GM18519 (cell line): ENCODE results near the gene FIBCD1.
"Not testable (repeated sequence)": the region's sequence is repeated elsewhere in the genome, so short reads cannot be mapped to it uniquely, and the experiment has no call there.

Experiments
- ATAC-seq: cut with Tn5 transposase; IDR thresholded peaks from one replicate; pipeline ENCODE4 v1.9.1; 2021; ENCODE audit warnings: mild to moderate bottlenecking, moderate library complexity; ENCODE audit not compliant: unreplicated experiment, low FRiP score

FIBCD1 gene

DNA sequence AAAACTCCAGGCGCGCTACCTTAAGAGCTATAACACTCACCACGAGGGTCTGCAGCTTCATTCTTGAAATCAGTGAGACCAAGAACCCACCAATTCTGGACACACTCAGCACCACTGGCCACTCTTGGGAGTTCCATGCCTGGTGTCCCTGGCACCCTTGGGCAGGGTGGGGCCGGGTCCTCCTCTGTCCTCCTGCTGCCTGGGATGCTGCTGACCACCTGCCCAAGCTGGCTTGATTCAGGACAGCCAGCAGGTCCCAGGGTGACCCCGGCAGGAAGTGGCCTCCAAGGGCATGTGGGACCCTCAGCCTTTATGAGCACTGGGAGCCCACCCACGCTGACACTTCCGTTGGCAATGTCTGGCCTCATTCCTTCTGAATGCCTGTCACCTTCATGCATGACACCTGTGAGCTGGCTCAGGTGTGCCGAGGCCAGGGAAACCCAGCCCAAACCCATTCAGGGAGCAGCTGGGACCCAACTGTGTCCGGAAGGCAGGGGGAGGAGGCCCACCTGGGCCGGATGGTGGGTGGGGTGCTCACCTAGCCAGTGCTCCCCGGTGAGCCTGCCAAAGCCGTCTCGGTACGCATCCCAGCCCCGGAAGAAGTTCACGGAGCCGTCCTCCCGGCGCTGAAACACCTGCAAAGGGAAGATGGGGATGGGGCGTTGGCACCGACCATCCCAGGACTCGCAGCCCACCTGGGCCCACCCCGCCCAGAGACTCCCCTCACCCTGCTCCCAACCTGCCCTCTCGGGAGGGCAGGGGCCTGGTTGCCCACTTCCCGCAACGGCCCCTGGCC, 27.6 kb downstream of the FIBCD1 start:
- no peak for ATAC-seq

DNA sequence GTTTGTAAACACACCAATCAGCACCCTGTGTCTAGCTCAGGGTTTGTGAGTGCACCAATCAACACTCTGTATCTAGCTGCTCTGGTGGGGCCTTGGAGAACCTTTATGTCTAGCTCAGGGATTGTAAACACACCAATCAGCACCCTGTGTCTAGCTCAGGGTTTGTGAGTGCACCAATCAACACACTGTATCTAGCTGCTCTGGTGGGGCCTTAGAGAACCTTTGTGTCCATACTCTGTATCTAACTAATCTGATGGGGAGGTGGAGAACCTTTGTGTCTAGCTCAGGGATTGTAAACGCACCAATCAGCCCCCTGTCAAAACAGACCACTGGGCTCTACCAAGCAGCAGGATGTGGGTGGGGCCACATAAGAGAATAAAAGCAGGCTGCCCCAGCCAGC, 28.4 kb downstream of the FIBCD1 start:
- ATAC-seq = not testable (repeated sequence)

DNA sequence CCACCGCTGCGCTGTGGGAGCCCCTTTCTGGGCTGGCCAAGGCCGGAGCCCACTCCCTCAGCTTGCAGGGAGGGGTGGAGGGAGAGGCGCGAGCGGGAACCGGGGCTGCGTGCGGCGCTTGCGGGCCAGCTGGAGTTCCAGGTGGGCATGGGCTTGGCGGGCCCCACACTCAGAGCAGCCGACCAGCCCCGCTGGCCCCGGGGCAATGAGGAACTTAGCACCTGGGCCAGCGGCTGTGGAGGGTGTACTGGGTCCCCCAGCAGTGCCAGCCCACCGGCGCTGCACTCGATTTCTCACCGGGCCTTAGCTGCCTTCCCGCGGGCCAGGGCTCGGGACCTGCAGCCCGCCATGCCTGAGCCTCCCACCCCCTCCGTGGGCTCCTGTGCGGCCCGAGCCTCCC, 29.0 kb downstream of the FIBCD1 start:
- not testable (repeated sequence) for ATAC-seq

DNA sequence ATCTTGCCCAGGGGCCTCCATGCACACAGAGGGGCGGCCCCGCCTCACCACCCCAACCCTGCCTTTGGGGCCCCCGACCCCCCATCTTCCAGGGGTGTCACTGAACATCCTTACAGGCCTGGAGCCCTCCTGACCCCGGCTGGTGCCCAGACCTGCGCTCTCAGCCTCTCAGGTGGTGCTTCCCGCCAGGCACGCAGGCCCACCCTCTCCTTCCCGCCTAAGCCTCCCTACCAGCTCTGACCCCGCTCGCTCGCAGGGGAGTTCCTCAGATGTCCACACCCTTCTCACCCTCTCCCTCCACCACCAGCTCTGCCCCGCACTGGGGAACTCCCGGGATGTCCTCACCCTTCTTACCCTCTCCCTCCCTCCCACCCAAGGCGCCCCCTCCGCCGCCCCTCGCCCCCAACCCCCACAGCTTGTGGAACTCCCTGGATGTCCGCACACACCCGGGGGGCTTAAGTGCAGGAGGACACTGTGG, 30.1 kb downstream of the FIBCD1 start:
- no peak for ATAC-seq

DNA sequence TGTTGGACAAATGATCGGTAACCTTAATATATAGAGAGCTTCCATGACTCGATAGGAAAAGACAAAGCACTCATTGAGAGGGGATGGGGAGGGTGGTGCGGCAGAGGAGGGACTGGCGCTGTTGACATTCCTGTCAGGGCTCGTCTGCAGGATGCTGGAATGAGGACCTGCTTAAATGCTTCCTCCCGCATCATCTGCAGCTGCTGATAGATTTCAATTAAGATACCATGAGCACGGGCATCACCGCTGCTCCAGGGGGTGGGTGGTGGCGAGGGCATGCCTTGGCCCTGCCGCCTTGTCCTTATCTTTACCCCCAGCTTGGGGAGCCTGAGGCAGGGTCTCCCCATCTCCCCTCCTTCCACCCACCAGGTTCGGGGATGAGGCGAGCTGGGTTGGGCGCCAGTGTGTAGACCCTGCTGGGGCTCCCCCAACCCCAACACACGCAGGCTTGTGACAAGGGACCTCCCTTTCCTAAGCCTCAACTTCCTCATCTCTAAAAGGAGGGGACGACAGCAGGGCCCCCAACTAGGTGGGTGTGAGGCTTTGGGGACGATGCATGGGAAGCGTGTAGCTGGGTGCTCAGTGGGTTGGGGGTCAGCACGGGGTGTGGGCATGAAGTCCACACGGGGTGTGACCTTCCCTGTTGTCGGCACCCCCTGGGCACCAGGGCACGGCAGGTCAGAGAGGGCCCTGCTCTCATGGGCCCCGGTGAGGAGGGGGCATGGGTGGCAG, 30.7 kb downstream of the FIBCD1 start:
- ATAC-seq = no peak

DNA sequence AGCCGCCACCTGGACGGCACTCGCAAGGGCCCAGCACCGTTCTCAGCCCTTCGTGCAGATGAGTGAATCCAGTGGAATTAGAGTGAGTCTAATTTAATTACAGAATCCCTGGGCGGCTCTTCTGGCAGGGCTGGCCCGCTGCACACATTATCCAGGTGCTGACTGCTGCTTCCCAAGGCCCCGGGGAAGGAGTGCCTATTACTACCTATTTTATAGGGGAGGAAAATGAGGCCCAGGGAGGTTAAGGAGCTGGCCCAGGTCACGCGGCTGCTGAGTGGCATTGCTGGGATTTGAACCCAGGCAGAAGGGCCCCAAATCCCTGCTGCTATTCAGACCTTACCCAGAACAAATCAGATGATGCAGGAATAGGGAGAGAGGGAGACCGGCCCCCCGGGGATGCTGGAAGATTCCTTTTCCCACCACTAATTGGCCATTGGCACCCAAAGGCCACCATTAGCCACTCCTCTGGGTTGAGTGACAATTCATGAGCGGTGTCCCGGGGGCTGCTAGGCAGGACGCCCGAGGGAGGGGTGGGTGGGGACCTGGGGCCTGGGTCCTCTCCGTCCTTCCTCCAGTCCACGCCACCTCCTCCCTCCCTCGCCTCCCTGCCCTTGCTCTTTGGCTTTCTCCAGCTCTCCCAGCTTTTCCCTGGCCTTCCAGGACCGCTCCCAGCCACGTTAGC, 32.2 kb downstream of the FIBCD1 start:
- no peak for ATAC-seq

DNA sequence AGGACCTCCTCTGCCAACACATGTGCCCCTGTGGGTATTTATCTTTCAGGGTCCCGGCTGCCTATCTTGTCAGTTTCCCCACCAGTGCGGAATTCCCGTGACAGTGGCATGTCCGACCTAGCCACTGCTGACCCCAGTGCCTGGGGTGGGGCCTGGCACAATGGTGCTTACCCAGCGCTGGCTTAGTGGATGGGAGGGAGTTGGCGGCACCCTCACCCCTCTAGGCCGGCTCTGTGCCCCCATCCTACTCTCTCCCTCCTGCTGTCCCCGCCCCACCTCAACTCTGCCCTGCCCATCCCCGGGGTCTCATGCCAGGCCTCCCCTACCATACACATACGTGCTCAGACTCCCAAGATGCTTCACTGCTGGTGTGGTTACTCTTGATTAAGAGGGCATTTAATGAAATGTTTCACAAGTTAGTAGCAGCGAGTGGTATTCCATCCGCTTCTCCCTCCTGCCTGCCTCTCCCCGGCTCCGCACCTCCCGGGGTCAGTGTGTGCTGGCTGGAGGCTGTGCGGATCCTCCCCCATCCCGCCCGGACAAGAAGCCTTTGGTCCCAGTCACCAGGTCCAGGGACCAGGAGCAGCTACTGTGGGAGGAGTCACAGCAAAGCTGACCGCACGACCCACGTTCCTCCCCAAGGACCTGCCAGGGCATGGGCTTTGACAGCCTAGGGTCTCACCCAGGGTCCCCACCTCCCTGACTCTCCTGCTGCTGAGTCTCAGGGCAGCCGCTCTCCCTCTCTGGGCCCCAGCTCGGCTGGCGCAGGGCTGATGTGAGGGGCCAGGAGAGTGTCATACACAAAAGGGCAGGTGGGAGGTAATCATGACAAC, 32.9 kb downstream of the FIBCD1 start:
- no peak for ATAC-seq

DNA sequence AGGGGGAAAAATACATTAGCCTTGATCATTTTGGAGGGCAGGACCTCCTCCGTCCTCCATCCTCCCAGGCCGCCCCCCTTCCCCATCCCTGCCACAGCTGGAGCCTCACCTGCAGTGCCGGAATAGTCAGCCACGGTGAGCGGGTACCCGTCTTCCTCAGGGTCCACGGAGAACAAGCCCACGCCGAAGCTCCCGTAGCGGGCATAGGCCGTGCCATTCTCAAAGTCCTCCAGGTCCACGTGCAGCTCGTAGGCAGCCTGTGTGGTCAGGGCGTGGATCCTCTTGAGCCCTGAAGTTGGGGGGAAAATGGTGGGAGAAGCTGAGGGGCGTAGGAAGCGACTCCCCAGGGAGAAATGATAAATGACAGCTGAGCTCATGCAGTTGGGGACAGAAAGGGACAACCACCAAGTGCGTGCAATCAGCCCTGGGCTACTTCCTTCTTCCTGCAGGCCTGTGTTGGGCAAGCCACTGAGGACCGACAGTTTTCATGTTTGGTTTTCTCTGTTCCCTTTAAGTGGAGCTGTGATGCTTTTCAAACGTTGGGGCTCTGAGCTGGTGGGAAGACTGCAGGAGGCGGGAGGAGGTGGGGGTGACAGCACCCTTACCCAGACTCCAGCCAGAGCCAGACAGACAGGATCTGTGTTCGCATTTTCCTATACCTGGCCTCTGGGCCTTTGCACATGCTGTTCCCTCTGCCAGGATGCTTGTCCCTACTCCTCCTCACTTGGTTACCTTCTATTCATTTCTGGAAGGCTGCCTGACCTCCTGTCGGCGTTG, 33.7 kb downstream of the FIBCD1 start:
- ATAC-seq = no peak

DNA sequence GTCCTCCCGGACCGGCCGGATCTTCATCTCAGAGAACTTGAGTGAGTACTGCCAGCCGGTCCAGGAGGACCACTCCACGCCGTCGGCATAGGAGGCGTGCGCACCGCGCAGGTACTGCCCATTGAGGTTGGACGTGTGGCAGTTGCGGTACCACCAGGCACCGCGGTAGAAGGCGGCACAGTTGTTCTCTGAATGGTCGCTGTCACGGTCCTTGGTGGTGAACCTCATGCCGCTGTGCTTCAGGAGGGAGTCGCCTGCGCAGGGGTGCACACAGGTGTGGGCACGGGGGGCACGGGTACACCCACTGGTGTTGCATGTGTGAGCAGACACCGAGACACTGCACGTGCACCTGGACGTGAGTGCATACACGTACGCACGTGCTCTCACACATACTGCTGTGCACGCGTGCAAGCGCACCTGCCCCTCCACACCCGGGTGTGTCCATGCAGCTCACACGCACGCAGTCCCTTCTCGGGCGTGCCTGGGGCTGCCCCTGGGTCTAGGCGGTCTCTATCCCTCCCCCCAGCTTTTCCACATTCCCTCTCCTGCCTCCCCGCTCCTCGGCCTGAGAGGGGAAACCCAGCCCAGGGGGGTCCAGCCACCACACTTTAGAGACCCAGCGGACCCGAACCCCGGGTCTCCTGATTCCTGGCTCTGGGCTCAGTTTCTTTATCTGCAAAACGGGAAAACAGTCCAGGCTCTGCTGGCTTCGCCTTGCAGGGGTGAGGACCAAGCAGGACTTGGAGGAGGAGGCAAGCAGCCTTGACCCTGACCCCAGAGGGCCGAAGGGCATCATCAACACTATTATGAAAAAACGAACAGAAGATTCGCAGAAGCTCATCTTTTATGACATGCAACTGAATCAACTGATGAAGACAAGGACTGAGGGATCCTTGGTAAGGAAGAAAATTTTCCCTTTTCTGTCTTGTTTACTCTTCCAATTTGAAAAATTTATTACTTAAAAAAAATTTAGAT, 34.7 kb downstream of the FIBCD1 start:
- ATAC-seq = no peak

DNA sequence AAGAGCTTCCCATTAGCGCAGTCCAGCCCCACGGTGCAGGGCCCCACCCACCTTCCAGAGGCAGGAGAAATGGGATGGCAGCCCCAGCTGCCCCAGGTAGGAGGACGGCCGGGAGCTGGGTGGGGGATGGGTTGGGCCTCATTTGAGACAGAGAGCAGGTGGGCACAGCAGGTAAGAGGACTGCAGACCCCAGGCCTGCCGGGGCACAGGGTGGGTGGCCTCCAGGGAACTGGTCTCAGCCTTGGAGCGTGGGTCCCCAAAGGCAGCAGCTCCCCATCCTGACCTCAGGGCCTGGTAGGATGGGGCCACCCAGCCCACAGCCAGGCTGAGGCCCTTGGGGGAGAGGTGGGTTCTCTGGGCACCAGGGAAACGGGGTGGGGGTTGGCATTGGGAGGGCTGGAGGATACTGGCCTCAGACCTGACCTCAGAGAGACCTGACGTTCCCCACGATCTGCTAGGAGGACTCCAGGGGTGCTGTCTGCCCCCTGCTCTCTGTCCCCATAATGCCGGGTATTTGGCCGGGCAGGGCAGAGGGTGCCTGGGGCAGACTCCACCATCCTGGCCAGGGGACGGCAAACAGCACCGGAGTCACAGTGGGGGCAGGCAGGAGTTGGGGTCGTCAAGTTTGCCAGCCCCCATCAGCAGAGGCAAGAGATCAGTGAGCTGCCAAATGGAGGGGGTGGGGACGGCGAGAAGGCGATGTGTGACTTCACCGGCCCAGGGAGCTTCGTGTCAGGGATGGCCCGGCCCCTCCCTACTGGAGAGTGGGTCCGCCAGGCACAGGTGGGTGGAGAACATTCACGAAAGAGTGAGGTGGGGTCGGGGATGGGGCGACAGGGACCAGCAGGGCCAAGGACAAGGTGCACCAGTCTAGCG, 35.6 kb downstream of the FIBCD1 start:
- ATAC-seq = no peak

DNA sequence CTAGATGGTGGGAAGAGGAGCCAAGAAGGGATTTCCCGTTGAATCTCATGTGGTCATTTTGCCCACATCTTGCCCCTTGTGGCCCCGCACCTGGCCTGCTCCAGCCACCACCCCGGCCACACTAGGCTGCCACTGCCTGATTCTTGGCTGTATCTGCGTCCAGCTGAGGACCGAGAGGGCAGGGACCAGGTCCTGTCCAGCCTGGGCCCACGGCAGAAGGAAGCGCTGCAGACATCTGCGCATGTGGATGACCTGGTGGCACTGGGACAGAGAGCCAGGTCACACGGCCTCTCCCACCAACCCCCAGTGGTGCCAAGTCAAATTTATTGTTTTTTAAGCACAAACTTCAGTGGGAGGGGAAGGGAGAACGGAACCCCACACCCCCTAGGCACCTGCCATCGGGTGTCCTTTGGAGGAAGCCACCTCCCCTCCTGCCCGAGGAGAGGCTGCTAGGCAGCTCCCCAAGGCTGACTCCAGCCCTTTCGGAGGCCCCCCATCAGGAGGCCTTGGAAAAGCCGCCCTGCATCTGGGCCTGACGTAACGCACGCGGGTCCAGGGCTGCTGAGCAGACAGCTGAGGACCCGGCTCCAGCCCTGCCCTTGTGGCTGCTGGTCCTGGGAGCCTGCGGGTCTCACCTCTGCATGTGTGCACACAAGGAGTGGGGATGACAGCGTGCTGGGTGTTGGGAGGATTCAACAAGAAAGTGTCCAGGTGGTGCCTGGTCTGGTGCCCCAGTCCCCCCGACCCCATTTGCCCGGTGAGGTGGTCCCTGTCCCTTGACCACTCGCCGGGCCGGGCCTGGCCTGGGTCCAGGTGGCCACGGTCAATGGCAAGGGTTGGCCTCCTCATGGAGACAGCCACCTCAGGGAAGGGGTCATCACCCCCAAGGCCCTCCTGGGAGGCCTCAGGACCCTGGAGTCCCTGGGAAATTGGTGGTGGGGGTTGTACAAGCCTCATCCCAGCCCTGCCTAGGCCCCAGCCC, 36.6 kb downstream of the FIBCD1 start:
- ATAC-seq = no peak

DNA sequence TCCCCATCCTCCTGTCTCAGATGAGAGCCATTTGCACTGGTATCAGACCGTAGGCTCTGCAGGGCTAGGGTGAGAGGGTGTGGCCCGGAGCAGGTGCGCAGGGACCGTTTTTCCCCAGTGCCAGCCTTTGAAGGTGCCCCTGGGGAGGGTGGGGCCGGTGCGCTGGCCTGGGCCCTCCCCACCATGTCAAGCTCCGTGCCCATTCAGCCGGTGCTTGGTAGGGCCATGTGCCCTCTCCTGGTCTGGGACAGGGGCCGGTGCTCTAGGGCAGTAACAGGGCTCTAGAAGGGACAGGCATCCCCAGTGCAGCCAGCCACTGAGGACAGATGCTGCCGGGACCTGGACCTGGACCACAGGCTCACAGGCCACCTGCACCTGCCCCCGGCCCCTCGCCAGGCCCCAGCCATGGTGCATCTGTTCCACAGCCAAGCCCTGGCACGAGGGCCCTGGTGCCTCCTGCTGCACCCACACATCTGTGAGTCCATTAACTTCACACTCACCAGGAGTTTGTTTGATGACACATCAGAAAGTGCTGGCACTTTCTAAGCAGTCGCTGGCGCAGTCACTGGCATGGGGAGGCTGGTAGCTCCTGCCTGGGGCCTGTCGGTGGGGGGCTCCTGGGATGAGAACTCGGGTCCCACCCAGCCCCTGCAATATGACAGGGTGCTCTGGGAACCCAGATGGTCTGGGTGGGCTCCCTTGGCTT, 37.4 kb downstream of the FIBCD1 start:
- no peak for ATAC-seq

DNA sequence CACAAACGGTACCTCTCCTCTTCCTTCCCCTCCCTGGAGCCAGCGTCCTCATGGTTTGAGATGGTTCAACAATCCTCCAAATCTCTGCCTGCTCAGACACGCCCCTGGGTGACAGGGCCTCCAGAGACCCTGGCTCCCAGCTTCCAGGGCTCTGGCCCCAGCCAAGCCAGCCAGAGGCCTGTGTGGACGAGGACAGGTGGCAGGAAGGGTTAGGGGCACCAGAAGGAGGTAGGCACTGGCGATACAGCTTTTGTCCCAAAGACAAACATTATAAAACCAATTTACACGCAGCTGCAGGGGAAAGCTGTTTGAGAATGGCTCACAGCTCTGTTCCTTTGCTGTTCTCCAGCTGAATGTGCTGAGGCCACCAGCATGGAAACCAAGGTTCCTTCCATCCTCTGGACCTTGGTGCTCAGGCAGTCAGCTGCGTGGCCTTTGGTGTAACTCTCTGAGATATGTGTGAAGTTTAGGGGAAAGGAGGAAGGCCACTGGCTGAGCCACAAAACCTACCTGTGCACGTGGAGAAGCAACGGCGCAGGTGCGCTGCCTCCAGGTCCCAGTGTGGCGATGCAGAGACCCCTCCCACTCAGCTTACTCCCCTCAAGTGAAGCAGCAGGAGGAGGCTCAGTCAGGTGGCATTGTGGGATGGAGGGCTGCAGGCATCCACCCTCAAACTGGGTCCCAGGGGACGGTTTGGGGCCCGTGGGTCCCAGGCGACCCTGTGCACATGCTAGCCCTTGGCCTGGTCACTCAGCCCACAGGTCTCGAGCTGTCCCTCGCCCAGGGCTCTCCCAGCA, 38.1 kb downstream of the FIBCD1 start:
- no peak for ATAC-seq

DNA sequence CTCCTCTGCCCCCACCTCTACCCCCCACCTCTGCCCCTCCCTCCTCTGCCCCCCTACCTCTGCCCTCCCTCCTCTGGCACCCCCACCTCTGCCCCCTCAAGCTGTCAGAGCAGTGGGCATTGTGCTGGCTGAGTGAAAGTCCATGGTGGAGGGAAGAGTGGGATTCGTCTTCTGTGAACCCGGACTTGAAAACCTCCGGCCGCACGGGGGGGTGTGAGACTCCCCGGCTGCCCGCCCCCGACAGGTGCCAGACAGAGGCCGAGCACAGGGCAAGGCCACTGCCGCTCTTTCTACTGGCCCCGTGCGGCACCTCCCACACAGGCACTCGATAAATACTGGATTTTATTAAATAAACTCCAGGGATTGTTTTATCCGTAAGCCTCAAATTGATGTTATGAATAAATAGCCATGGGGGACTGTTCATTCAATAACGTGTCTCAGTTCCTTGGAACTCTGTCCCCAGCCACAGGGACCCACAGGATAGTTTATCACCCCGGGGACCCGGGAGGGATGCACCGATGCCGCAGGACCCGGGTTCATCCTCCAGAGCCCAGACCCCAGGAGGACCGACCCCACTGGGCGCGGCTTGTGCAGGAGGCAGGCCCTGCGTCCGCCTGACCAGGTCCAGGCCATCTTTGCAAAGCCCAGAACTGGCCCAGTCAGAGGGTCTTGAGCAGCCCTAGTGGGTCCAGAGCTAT, 39.8 kb downstream of the FIBCD1 start:
- ATAC-seq = no peak

DNA sequence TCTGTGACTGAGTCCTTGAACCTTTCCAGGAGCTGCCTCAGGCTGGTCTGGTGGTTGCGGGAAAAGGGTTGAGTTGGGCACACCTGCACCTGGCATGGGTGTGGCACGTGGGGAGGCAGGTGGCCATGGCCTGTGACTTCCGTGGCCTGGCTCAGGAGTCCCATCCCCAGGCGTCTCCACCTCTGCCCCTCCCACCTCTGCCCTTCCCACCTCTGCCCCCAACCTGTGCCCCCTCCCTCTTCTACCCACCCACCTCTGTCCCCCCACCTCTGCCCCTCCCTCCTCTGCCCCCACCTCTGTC, 40.5 kb downstream of the FIBCD1 start:
- ATAC-seq = no peak
